ENCODE measurements around the gene TBC1D19.
"Not testable (repeated sequence)": the region's sequence is repeated elsewhere in the genome, so short reads cannot be mapped to it uniquely, and the experiment has no call there.

DNA sequence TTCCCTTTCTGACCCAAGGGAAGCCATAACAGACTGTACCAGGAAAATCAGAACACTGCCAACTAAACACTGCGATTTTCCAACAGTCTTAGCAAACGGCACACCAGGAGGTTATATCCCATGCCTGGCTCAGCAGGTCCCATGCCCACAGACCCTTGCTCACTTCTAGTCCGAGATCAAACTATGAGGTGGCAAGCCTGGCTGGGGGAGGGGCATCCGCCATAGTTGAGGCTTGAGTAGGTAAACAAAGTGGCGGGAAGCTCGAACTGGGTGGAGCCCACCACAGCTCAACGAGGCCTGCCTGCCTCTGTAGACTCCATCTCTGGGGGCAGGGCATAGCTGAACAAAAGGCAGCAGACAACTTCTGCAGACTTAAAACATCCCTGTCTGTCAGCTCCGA is 56.8 kb downstream of the TBC1D19 start:
- TF ChIP-seq, protein P1, sequence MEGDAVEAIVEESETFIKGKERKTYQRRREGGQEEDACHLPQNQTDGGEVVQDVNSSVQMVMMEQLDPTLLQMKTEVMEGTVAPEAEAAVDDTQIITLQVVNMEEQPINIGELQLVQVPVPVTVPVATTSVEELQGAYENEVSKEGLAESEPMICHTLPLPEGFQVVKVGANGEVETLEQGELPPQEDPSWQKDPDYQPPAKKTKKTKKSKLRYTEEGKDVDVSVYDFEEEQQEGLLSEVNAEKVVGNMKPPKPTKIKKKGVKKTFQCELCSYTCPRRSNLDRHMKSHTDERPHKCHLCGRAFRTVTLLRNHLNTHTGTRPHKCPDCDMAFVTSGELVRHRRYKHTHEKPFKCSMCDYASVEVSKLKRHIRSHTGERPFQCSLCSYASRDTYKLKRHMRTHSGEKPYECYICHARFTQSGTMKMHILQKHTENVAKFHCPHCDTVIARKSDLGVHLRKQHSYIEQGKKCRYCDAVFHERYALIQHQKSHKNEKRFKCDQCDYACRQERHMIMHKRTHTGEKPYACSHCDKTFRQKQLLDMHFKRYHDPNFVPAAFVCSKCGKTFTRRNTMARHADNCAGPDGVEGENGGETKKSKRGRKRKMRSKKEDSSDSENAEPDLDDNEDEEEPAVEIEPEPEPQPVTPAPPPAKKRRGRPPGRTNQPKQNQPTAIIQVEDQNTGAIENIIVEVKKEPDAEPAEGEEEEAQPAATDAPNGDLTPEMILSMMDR (IDR thresholded peaks at IDR 0.05; ENCODE audit: low read depth, low read length) = not testable (repeated sequence)
- TF ChIP-seq EZH2phosphoT487 (IDR thresholded peaks at IDR 0.05; ENCODE audit: low read depth) = not testable (repeated sequence)

Measured in OCI-LY3 (cell line).